Caco-2 (cell line): ENCODE data around the gene C2orf15. TPM values are rescaled to one million over a fixed set of nuclear protein-coding genes. Genes with fewer than 3 reads are reported as not detected.

Experiments
- BruUV-seq: library from RNA; stranded (reverse); fragments of 400-500 nt; replicated peaks from 2 replicates; lab custom pipeline; 2021; lab: Mats Ljungman, UMichigan
- CTCF ChIA-PET: fragments of 300-600 bp; sonication (Branson Sonifier 250); formaldehyde crosslinking; loops from one replicate; lab custom pipeline; 2022; ENCODE audit warnings: antibody characterized with exemption; lab: Charles Lee
- POLR2A ChIA-PET: fragments of 300-600 bp; sonication (Branson Sonifier 250); formaldehyde crosslinking; loops from one replicate; lab custom pipeline; 2022; ENCODE audit warnings: antibody characterized with exemption; lab: Charles Lee
- DNase-seq, 2 experiments: peaks; one replicate each; pipeline versions ENCODE4 v3.0.0 to v3.0.0-alpha.2; 2020 to 2022
- H3K27me3 ChIP-seq: replicated peaks from 2 replicates; pipeline ENCODE4 v1.6.0; 2011; ENCODE audit warnings: low read length; ENCODE audit not compliant: control insufficient read depth, insufficient read depth
- H3K36me3 ChIP-seq: 2 replicates; pipeline ENCODE4 v1.5.1; 2011; ENCODE audit warnings: low read length; ENCODE audit not compliant: control insufficient read depth, insufficient read depth
- H3K4me1 ChIP-seq: fragments of 250-450 bp; sonication (Bioruptor Pico); 2 replicates; pipeline ENCODE4 v1.5.1; 2020; ENCODE audit warnings: mild to moderate bottlenecking
- H3K4me3 ChIP-seq: 2 replicates; pipeline ENCODE4 v1.5.1; 2011; ENCODE audit warnings: low read depth, mild to moderate bottlenecking, control low read depth, low read length
- H3K9me3 ChIP-seq: fragments of 250-450 bp; sonication (Bioruptor Pico); 2 replicates; pipeline ENCODE4 v1.5.1; 2020; ENCODE audit warnings: mild to moderate bottlenecking, moderate library complexity
- H3K27ac Mint-ChIP-seq: one replicate; pipeline ENCODE4 v1.8.0; 2022; ENCODE audit warnings: mixed read lengths; ENCODE audit not compliant: unreplicated experiment
- H3K27me3 Mint-ChIP-seq: one replicate; pipeline ENCODE4 v1.8.0; 2022; ENCODE audit warnings: mixed read lengths; ENCODE audit not compliant: insufficient read depth, unreplicated experiment
- H3K36me3 Mint-ChIP-seq: one replicate; pipeline ENCODE4 v1.8.0; 2022; ENCODE audit warnings: mild to moderate bottlenecking, mixed read lengths; ENCODE audit not compliant: insufficient read depth, unreplicated experiment
- H3K4me1 Mint-ChIP-seq: one replicate; pipeline ENCODE4 v1.8.0; 2022; ENCODE audit warnings: low read depth, mixed read lengths; ENCODE audit not compliant: unreplicated experiment
- H3K4me3 Mint-ChIP-seq: one replicate; pipeline ENCODE4 v1.8.0; 2022; ENCODE audit warnings: mild to moderate bottlenecking, moderate library complexity, mixed read lengths; ENCODE audit not compliant: unreplicated experiment
- H3K9me3 Mint-ChIP-seq: one replicate; pipeline ENCODE4 v1.8.0; 2022; ENCODE audit warnings: mixed read lengths; ENCODE audit not compliant: unreplicated experiment
- intact Hi-C: fragments of 100-400 bp; cut with micrococcal nuclease; formaldehyde crosslinking; loops from one replicate; pipeline ENCODE4 v1.10.0; 2022; ENCODE audit not compliant: unreplicated experiment
- total RNA-seq: library from RNA; stranded (reverse); gene quantifications from 2 replicates; pipeline ENCODE4 v1.2.3, GENCODE V29; 2022
- TF ChIP-seq, protein P1 (sequence below), 2 experiments: fragments of 200-600 bp in 1 of 2; IDR thresholded peaks; 1 replicate in 1 of 2; 2 replicates in 1 of 2; pipeline versions ENCODE4 v1.5.1 to v1.8.0; 2011 to 2022; ENCODE audit warnings: antibody characterized with exemption in 1 of 2, control low read depth in 1 of 2, inconsistent platforms in 1 of 2, low read depth in 1 of 2, low read length in 1 of 2, mild to moderate bottlenecking in 1 of 2, moderate library complexity in 1 of 2; ENCODE audit not compliant: insufficient read depth in 1 of 2, severe bottlenecking in 1 of 2, unreplicated experiment in 1 of 2

Gene C2orf15
- total RNA-seq, 1 experiment from 2014 or later, result 11.3 TPM

- H3K27ac Mint-ChIP-seq, result no peak overlapping the region
- Histone ChIP-seq H3K4me1 (no peaks in the 10 kb centered on the region; the same call in 1 of the 2 replicates), H3K36me3 (no peaks in the 10 kb centered on the region), H3K27me3 (no peaks in the 10 kb centered on the region), H3K9me3 (no peaks in the 10 kb centered on the region), H3K4me3 (no peak overlapping the region)
- intact Hi-C loops, result no loop called here
- ChIA-PET POLR2A (no interaction called here), CTCF (no interaction called here)
- H3K4me3 Mint-ChIP-seq, result no peak overlapping the region
- no peaks in the 10 kb centered on the region for H3K9me3 Mint-ChIP-seq
- peaks cover 4% of the 10 kb centered on the region for H3K4me1 Mint-ChIP-seq
- no TSS peak for BruUV-seq
- no peak for DNase-seq
- no peaks in the 10 kb centered on the region for H3K27me3 Mint-ChIP-seq
- TF ChIP-seq, protein P1, sequence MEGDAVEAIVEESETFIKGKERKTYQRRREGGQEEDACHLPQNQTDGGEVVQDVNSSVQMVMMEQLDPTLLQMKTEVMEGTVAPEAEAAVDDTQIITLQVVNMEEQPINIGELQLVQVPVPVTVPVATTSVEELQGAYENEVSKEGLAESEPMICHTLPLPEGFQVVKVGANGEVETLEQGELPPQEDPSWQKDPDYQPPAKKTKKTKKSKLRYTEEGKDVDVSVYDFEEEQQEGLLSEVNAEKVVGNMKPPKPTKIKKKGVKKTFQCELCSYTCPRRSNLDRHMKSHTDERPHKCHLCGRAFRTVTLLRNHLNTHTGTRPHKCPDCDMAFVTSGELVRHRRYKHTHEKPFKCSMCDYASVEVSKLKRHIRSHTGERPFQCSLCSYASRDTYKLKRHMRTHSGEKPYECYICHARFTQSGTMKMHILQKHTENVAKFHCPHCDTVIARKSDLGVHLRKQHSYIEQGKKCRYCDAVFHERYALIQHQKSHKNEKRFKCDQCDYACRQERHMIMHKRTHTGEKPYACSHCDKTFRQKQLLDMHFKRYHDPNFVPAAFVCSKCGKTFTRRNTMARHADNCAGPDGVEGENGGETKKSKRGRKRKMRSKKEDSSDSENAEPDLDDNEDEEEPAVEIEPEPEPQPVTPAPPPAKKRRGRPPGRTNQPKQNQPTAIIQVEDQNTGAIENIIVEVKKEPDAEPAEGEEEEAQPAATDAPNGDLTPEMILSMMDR (IDR thresholded peaks at IDR 0.05; ENCODE audit: insufficient read depth in 1 of 2, low read depth in 1 of 2, low read length in 1 of 2, severe bottlenecking in 1 of 2, unreplicated experiment in 1 of 2), result no peak
- peaks cover 14% of the 10 kb centered on the region for H3K36me3 Mint-ChIP-seq
These were observed 10.8 kb downstream of the C2orf15 start for GRCh38 chr2:99152199-99152895.

GRCh38 chr2:99153921-99154604, 12.6 kb downstream of the C2orf15 start:
- H3K4me3 ChIP-seq, result peak overlapping the region; percentile 86
- no peaks in the 10 kb centered on the region for H3K36me3 ChIP-seq
- BruUV-seq, result TSS peak; percentile 66
- TF ChIP-seq, protein P1 (IDR thresholded peaks at IDR 0.05; ENCODE audit: insufficient read depth in 1 of 2, low read depth in 1 of 2, low read length in 1 of 2, severe bottlenecking in 1 of 2, unreplicated experiment in 1 of 2), result no peak
- POLR2A ChIA-PET, result interaction anchor here (0.7 to 2.5 kb wide), 4 partner anchors 11 to 182 kb away, joined by 4 to 52 read pairs (median 6); partner anchors contain the start of genes C2orf15 and TXNDC9
- intact Hi-C loops, result loop anchor here (1.0 kb wide), 1 partner anchor 13 kb away; the partner anchor contains the start of gene C2orf15
- H3K27me3 ChIP-seq, result no peaks in the 10 kb centered on the region
- no peaks in the 10 kb centered on the region for H3K9me3 Mint-ChIP-seq
- no peak for DNase-seq
- peaks cover 7% of the 10 kb centered on the region for H3K4me1 Mint-ChIP-seq
- no peaks in the 10 kb centered on the region; the same call in 1 of the 2 replicates for H3K4me1 ChIP-seq
- H3K36me3 Mint-ChIP-seq, result peaks cover 14% of the 10 kb centered on the region
- H3K4me3 Mint-ChIP-seq, result no peak overlapping the region
- H3K27ac Mint-ChIP-seq, result peak overlapping the region; percentile 87
- CTCF ChIA-PET, result interaction anchor here (1.3 to 1.8 kb wide), 2 partner anchors 13 to 69 kb away, joined by 9 to 13 read pairs; partner anchors contain the start of gene C2orf15
- H3K9me3 ChIP-seq, result no peaks in the 10 kb centered on the region
- H3K27me3 Mint-ChIP-seq, result no peaks in the 10 kb centered on the region
